ENCODE results near the gene CDCA5.
A peak's percentile ranks its signal among the peaks of the same experiment; 100 is the strongest.

- TF ChIP-seq EZH2 (IDR thresholded peaks at IDR 0.05; ENCODE audit: low read length, unreplicated experiment) (no peak), CTCF (conservative IDR thresholded peaks at IDR 0.05; ENCODE audit: low read depth, low read length) (peak; percentile 93), EZH2phosphoT487 (IDR thresholded peaks at IDR 0.05; ENCODE audit: borderline replicate concordance, low read length) (no peak)
These were observed 28.9 kb upstream of the CDCA5 start for GRCh38 chr11:65112546-65113360.
